Adrenal gland (tissue), 5 donors: ENCODE results near the gene CTU2.

Source experiments
- CTCF ChIP-seq, 6 experiments: fragments of 450-650 bp in 4 of 6; fragments of 200-600 bp in 2 of 6; sonication (generic) in 1 of 6; IDR thresholded peaks; 1 replicate in 5 of 6; 2 replicates in 1 of 6; pipeline versions ENCODE4 v1.5.1 to v1.8.0; 2016 to 2021; ENCODE audit warnings: antibody characterized with exemption in 6 of 6, mild to moderate bottlenecking in 2 of 6, moderate library complexity in 1 of 6
- POLR2A ChIP-seq, 2 donors: fragments of 450-650 bp; IDR thresholded peaks; one replicate each; pipeline ENCODE4 v1.6.1; 2017; ENCODE audit warnings: antibody characterized with exemption in 2 of 2, mild to moderate bottlenecking in 2 of 2, moderate library complexity in 1 of 2
- donor health status: DM: no; HTN: no; CAD: no.

- no peak for TF ChIP-seq CTCF (IDR thresholded peaks at IDR 0.05)
- no peak for TF ChIP-seq POLR2A (IDR thresholded peaks at IDR 0.05)
These were observed 27.9 kb upstream of the CTU2 start for GRCh38 chr16:88678224-88678979.
